ENCODE data around the gene KIAA0408.
A peak's percentile ranks its signal among the peaks of the same experiment; 100 is the strongest.

The KIAA0408 gene

GRCh38 chr6:127459231-127459641 is at the start of gene KIAA0408:
Gene KIAA0408 (minus strand): TSS chr6:127459389. CDS start chr6:127453981, 5,408 bp downstream.
- peak; percentile 33 for DNase-seq

GRCh38 chr6:127506894-127507293 is 47.7 kb upstream of the KIAA0408 start:
- DNase-seq: no peak

GRCh38 chr6:127503022-127503421 is 43.8 kb upstream of the KIAA0408 start:
- DNase-seq: no peak

GRCh38 chr6:127497410-127497809 is 38.2 kb upstream of the KIAA0408 start:
- no peak for DNase-seq

GRCh38 chr6:127496471-127496870 is 37.3 kb upstream of the KIAA0408 start:
- no peak for DNase-seq

- no peak for DNase-seq
Measured at GRCh38 chr6:127494240-127494767, 35.1 kb upstream of the KIAA0408 start.

- no peak for DNase-seq
Measured at GRCh38 chr6:127489248-127489647, 30.1 kb upstream of the KIAA0408 start.

GRCh38 chr6:127486934-127487333 is 27.7 kb upstream of the KIAA0408 start:
- DNase-seq: no peak

- no peak for DNase-seq
Measured at GRCh38 chr6:127484212-127484863, 25.1 kb upstream of the KIAA0408 start.

GRCh38 chr6:127483399-127484055 is 24.3 kb upstream of the KIAA0408 start:
- no peak for DNase-seq

- DNase-seq: no peak
Measured at GRCh38 chr6:127482325-127482724, 23.1 kb upstream of the KIAA0408 start.

- DNase-seq: no peak
Measured at GRCh38 chr6:127481628-127482027, 22.4 kb upstream of the KIAA0408 start.

GRCh38 chr6:127481111-127481510 is 21.9 kb upstream of the KIAA0408 start:
- no peak for DNase-seq

- no peak for DNase-seq
Measured at GRCh38 chr6:127477658-127478057, 18.5 kb upstream of the KIAA0408 start.

GRCh38 chr6:127475823-127476176 is 16.6 kb upstream of the KIAA0408 start:
- DNase-seq: no peak

GRCh38 chr6:127475135-127475822 is 16.1 kb upstream of the KIAA0408 start:
- no peak for DNase-seq

- no peak for DNase-seq
Measured at GRCh38 chr6:127471379-127472255, 12.4 kb upstream of the KIAA0408 start.

- no peak for DNase-seq
Measured at GRCh38 chr6:127468936-127469335, 9.7 kb upstream of the KIAA0408 start.

GRCh38 chr6:127466416-127466815 is 7.2 kb upstream of the KIAA0408 start:
- no peak for DNase-seq

GRCh38 chr6:127464881-127465459 is 5.8 kb upstream of the KIAA0408 start:
- peak; percentile 22 for DNase-seq

- no peak for DNase-seq
Measured at GRCh38 chr6:127464161-127464880, 5.1 kb upstream of the KIAA0408 start.

- no peak for DNase-seq
Measured at GRCh38 chr6:127463056-127463455, 3.9 kb upstream of the KIAA0408 start.
